Measurements from ENCODE around the gene VPS51.
A peak's percentile ranks its signal among the peaks of the same experiment; 100 is the strongest.

The VPS51 gene

DNA sequence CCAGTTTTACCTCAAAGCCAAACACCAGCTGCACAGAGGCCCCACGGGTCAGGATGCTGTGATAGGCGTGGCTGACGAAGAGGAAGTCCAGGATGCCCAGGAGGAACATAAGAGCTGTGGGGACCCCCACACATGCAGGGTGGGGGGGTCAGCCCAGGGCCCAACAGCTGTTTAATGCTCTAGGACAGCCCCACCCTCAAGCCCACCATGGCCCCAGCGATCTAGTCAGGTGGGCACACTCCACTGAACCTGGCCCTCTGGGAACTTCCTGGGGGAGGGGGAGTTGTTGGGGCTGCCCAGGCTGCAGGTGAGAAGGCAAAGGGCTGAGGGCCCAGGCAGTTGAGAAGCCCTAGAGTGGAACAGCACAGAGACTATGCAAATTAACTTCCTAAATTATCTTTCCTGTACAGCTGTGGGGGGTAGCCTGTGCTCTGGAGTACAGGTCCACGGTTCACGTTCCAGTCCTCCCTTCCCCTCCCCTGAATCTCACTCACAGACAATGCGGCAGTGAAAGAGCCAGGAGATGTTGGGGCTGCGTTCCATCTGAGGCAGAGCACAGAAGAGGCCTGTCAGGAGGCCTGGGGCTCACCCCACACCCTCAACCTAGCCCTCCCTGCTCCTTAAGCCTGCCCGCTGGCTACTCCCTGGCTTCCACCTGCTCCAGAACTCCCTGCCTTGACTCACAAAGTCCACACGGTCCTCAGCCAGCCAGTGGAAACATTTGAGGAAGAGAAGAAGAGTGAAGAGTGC, 36.4 kb downstream of the VPS51 start:
- peaks cover 9% of the 10 kb centered on the region for H3K4me1 ChIP-seq (ENCODE audit: control insufficient read depth, insufficient read depth, low read length)
- H3K9me3 ChIP-seq (ENCODE audit: control insufficient read depth, insufficient read depth, low read length) = no peaks in the 10 kb centered on the region
- H3K9ac ChIP-seq (ENCODE audit: low read depth, low read length) = no peak overlapping the region
- H3K36me3 ChIP-seq (ENCODE audit: control insufficient read depth, insufficient read depth, low read length) = peaks cover 54% of the 10 kb centered on the region
- H3K27ac ChIP-seq (ENCODE audit: low read depth, low read length) = no peak overlapping the region
- H3K4me3 ChIP-seq (ENCODE audit: low read depth, low read length) = no peak overlapping the region
- no peaks in the 10 kb centered on the region for H3K27me3 ChIP-seq (ENCODE audit: control insufficient read depth, insufficient read depth, low read length)

DNA sequence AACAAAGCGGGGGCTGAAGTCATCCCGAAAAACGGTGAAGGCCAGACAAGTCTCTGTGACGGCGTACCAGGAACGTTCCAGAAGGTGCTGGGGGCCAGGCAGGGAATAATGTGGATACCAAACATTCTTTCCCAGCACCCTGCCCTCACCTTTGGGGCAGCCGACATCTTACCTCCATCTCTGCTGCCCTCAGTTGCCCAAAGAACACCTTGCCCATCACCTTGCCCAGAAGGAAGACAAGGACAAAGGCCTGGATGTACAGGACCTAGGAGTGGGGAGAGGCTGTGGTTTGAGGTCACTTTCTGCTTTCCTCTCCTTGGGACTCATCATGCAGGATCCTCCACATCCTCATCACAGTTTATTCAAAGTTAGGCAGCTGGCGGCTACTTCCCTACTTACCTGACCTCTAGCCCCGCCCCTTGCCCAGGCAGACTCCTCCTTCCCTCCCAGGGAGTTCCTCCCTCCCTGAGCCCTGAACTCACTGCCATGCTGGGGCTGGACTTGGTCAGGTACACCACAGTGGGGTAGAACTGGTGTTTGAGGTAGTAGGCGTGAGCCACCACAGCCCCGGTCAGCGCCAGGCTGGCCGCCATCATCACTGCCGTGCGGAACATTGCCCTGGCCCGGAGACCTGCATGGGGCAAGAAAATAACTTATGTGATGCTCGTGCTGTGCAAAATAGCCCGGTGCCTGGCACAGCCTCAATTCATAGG, 37.1 kb downstream of the VPS51 start:
- peak overlapping the region; percentile 98 for H3K27ac ChIP-seq (ENCODE audit: low read depth, low read length)

DNA sequence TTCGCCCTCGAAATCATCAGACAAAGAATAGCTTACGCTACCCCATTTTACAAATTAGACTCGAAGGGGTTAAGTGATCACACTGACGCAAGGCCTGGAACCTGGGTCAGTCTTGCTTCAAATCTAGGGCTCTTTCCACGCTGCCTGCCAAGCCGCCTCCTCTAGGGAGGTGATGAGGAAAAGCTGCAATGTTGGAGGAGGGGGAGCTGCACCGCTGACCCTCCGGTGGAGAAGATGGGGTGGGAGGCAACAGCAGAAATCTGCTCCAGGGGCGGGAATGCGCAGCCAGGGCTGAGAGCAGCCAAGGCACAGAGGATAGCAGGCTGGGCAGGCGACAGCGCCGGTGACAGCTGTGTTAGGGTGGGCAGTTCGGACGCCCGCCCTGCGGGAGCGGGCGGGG, 37.7 kb downstream of the VPS51 start:
- Histone ChIP-seq H3K36me3 (ENCODE audit: control insufficient read depth, insufficient read depth, low read length) (peaks cover 42% of the 10 kb centered on the region), H3K4me1 (ENCODE audit: control insufficient read depth, insufficient read depth, low read length) (peaks cover 9% of the 10 kb centered on the region), H3K4me3 (ENCODE audit: low read depth, low read length) (peak overlapping the region; percentile 83), H3K27me3 (ENCODE audit: control insufficient read depth, insufficient read depth, low read length) (no peaks in the 10 kb centered on the region), H3K9ac (ENCODE audit: low read depth, low read length) (peak overlapping the region; percentile 98), H3K9me3 (ENCODE audit: control insufficient read depth, insufficient read depth, low read length) (no peaks in the 10 kb centered on the region), H3K27ac (ENCODE audit: low read depth, low read length) (peak overlapping the region; percentile 98)

More for the DNA sequence above, 37.1 kb downstream of the VPS51 start:
- Histone ChIP-seq H3K9me3 (ENCODE audit: control insufficient read depth, insufficient read depth, low read length) (no peaks in the 10 kb centered on the region), H3K36me3 (ENCODE audit: control insufficient read depth, insufficient read depth, low read length) (peaks cover 46% of the 10 kb centered on the region), H3K4me1 (ENCODE audit: control insufficient read depth, insufficient read depth, low read length) (peaks cover 9% of the 10 kb centered on the region), H3K27me3 (ENCODE audit: control insufficient read depth, insufficient read depth, low read length) (no peaks in the 10 kb centered on the region), H3K9ac (ENCODE audit: low read depth, low read length) (no peak overlapping the region), H3K4me3 (ENCODE audit: low read depth, low read length) (peak overlapping the region; percentile 83)

DNA sequence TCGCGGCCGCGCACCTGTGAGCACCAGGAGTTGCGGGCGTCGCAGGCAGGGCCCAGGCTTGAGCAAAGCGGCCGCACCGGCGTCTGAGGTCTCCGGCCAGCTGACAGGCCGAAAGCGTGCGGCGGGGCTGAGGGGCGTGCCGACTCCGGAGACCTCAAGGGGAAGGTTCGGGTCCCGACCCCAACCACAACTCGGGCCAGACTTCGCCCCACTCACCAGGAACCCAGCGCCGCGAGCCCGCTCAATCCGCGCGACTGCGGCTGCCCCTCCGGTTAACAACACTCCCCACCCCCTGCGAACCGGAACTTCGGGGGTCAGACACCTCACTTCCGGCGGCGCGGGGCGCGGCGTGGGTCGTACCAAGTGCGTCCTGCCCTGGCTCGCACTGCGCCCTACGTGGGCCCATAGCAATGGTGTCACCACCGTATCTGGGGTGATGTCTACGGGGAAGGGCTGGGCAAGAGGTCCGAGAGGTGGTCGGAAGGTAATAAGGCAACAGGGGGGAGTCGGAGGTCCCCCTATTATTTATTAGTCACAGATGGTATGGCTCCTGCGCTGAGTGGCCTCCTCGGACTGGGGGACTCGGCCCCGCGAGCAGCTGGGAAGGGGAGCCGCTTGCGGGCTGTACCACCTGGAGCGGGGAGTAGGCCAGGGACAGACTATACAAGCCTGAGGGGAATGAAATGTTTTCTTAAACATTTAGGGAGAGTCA, 38.4 kb downstream of the VPS51 start, which contains the start of gene SYVN1:
TSS of gene SYVN1 (minus strand) at position 280 of the 712 bp plus-strand sequence. CDS start 918 bp downstream, outside the sequence.
- peak within 1 kb of the TSS; percentile 83 for H3K4me3 ChIP-seq (ENCODE audit: low read depth, low read length)
- no peaks in the 10 kb centered on the region for H3K9me3 ChIP-seq (ENCODE audit: control insufficient read depth, insufficient read depth, low read length)
- H3K4me1 ChIP-seq (ENCODE audit: control insufficient read depth, insufficient read depth, low read length) = peaks cover 9% of the 10 kb centered on the region
- H3K27me3 ChIP-seq (ENCODE audit: control insufficient read depth, insufficient read depth, low read length) = no peaks in the 10 kb centered on the region
- peak within 1 kb of the TSS; percentile 98 for H3K9ac ChIP-seq (ENCODE audit: low read depth, low read length)
- H3K36me3 ChIP-seq (ENCODE audit: control insufficient read depth, insufficient read depth, low read length) = peaks cover 35% of the 10 kb centered on the region
- H3K27ac ChIP-seq (ENCODE audit: low read depth, low read length) = peak within 1 kb of the TSS; percentile 98

DNA sequence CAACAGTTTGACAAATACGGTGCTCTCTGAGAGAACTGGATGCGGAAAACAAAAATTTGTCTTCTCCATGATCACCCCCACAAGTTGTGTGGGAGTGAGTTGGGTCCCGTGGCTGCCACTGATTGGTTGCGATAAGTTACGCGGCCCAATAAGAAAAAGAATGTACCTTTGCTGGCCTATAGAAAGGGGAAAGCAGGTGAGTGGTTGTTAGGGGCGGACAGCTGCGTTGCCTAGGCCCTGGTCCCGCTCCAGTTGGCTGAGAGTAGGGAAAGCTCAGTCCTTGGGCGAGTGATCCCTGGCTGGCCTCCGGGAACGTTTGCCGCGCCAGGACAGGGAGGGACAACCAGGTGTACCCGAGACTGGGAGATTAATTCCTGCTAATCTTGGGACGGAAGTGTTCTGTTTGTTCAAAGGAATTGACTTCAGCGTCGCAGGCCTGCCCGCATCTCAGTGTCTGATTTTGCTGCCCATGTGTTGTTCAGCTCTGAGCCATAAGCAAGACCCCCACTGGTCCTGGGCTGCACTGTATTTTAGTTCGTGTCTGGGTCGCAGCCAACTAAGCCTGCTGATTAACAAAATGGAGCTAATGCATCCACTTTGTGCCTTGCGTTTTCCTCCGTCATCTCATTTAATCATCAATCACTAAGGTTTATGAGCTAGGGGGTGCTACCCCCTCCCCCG, 39.1 kb downstream of the VPS51 start:
- Histone ChIP-seq H3K9me3 (ENCODE audit: control insufficient read depth, insufficient read depth, low read length) (no peaks in the 10 kb centered on the region), H3K27ac (ENCODE audit: low read depth, low read length) (peak overlapping the region; percentile 98), H3K27me3 (ENCODE audit: control insufficient read depth, insufficient read depth, low read length) (no peaks in the 10 kb centered on the region)

DNA sequence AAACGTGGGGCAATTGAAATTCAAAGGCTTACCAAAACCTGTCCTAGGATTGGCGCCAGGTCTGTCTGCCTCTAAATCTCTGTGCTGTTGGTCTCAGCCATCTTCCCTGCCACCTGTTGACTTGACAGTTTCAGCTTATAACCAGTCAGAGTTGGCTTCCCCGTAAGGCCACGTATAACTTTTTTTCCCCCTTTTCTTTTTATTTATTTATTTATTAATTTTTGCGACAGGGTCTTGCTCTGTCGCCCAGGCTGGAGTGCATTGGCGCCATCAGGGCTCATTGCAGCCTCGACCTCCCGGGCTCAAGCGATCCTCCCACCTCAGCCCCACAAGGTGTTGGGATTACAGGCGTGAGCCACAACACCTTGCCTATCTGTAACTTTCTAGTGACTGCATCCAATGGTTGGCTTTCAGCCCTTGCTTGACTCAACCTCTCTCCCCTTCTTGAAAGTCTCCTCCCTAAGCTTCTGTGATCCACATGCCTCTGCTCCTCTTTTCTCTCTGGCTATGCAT, 39.7 kb downstream of the VPS51 start:
- Histone ChIP-seq H3K9ac (ENCODE audit: low read depth, low read length) (peak overlapping the region; percentile 98; the same call in 1 of the 2 replicates), H3K4me1 (ENCODE audit: control insufficient read depth, insufficient read depth, low read length) (peaks cover 9% of the 10 kb centered on the region), H3K27ac (ENCODE audit: low read depth, low read length) (peak overlapping the region; percentile 98), H3K4me3 (ENCODE audit: low read depth, low read length) (peak overlapping the region; percentile 83), H3K27me3 (ENCODE audit: control insufficient read depth, insufficient read depth, low read length) (no peaks in the 10 kb centered on the region), H3K9me3 (ENCODE audit: control insufficient read depth, insufficient read depth, low read length) (no peaks in the 10 kb centered on the region), H3K36me3 (ENCODE audit: control insufficient read depth, insufficient read depth, low read length) (peaks cover 24% of the 10 kb centered on the region)

More for the DNA sequence above, 39.1 kb downstream of the VPS51 start:
- peak overlapping the region; percentile 83 for H3K4me3 ChIP-seq (ENCODE audit: low read depth, low read length)
- peaks cover 9% of the 10 kb centered on the region for H3K4me1 ChIP-seq (ENCODE audit: control insufficient read depth, insufficient read depth, low read length)
- H3K9ac ChIP-seq (ENCODE audit: low read depth, low read length) = peak overlapping the region; percentile 98
- H3K36me3 ChIP-seq (ENCODE audit: control insufficient read depth, insufficient read depth, low read length) = peaks cover 28% of the 10 kb centered on the region

DNA sequence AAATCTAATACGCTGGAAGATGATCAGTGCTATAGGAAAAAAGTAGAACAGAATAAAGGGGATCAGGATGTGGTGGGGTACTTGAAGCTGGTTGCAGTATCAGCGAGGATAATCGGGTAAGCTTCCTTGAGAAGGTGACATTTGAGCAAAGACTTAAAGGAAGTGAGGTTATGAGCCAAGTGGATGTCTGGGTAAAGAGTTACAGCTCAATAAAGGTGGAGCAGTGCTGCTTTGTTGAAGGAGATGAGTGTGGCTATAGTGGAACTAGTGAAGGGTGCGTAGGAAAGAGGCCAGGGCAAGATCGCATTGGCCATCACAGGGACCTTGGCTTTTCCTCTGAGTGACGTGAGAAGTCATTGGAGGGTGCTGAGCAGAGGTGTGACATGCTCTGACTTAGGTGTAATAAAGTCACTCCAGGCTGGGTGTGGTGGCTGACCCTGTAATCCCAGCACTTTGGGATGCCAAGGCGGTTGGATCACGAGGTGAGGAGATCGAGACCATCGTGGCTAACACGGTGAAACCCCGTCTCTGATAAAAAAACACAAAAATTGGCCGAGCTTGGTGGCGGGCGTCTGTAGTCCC, 40.6 kb downstream of the VPS51 start:
- H3K9ac ChIP-seq (ENCODE audit: low read depth, low read length) = no peak overlapping the region
- H3K4me3 ChIP-seq (ENCODE audit: low read depth, low read length) = no peak overlapping the region
- H3K4me1 ChIP-seq (ENCODE audit: control insufficient read depth, insufficient read depth, low read length) = peaks cover 9% of the 10 kb centered on the region
- no peaks in the 10 kb centered on the region for H3K9me3 ChIP-seq (ENCODE audit: control insufficient read depth, insufficient read depth, low read length)
- peaks cover 14% of the 10 kb centered on the region for H3K36me3 ChIP-seq (ENCODE audit: control insufficient read depth, insufficient read depth, low read length)
- H3K27me3 ChIP-seq (ENCODE audit: control insufficient read depth, insufficient read depth, low read length) = no peaks in the 10 kb centered on the region
- no peak overlapping the region for H3K27ac ChIP-seq (ENCODE audit: low read depth, low read length)

DNA sequence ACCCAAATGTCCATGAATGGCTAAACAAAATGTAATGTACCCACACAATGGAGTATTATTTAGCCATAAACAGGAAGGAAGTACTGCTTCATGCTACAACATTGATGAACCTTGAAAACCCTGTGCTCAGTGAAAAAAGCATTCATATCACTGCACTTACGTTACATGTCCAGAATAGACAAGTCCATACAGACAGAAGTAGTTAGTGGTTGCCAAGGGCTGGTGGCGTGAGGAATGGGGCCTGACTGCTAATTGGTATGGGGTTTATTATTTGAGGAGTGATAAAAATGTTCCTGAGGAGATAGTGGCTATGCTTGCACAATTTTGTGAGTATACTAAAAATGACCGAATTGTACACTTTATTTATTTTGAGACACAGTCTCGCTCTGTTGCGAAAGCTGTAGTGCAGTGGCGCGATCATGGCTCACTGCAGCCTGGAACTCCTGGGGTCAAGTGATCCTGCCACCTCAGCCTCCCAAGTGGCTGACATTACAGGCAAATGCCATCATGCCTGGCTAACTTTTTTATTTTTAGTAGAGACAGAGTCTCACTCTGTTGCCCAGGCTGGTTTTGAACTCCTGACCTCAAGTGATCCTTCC, 46.0 kb downstream of the VPS51 start:
- Histone ChIP-seq H3K4me1 (ENCODE audit: control insufficient read depth, insufficient read depth, low read length) (no peaks in the 10 kb centered on the region), H3K9me3 (ENCODE audit: control insufficient read depth, insufficient read depth, low read length) (no peaks in the 10 kb centered on the region), H3K36me3 (ENCODE audit: control insufficient read depth, insufficient read depth, low read length) (no peaks in the 10 kb centered on the region), H3K9ac (ENCODE audit: low read depth, low read length) (no peak overlapping the region), H3K4me3 (ENCODE audit: low read depth, low read length) (no peak overlapping the region), H3K27ac (ENCODE audit: low read depth, low read length) (no peak overlapping the region), H3K27me3 (ENCODE audit: control insufficient read depth, insufficient read depth, low read length) (no peaks in the 10 kb centered on the region)

DNA sequence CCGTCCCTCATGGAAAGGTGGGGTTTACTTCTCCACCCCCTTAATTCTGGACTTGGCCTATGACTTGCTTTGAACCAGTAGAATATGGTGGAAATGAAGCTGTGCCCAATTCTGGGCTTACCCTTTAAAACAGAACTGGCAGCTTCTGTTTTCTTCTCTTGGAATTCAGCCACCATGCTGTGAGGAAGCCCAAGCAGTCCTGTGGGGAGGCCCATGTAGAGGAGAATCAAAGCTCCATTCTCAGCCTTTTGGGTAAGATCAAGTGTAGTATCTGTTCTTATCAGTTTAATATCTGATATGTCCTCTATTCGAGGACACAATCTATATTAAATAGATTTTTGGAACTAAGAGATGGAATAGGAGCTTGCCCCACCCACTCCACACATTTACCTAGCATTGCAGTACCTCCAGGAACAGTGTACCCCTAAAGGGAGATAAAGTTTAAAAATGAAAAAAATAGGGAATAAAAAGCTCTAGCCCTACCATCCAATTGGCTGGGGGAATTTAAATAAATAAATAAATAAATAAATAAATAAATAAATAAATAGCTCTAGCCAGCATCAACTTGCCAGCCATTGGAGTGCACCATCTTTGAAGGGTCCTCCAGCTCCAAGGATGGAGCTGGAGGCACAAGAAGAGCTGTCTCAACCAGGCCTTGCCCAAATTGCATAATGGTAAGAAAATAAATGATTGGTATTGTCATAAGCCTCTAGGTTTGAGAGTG, 51.5 kb downstream of the VPS51 start:
- Histone ChIP-seq H3K9ac (ENCODE audit: low read depth, low read length) (no peak overlapping the region), H3K27ac (ENCODE audit: low read depth, low read length) (no peak overlapping the region), H3K36me3 (ENCODE audit: control insufficient read depth, insufficient read depth, low read length) (no peaks in the 10 kb centered on the region), H3K9me3 (ENCODE audit: control insufficient read depth, insufficient read depth, low read length) (no peaks in the 10 kb centered on the region), H3K4me1 (ENCODE audit: control insufficient read depth, insufficient read depth, low read length) (no peaks in the 10 kb centered on the region), H3K4me3 (ENCODE audit: low read depth, low read length) (no peak overlapping the region), H3K27me3 (ENCODE audit: control insufficient read depth, insufficient read depth, low read length) (no peaks in the 10 kb centered on the region)
